Psoas muscle (tissue), 8 donors: ENCODE data around the gene PCDHA11. TPM values are rescaled to one million over a fixed set of nuclear protein-coding genes. Genes with fewer than 3 reads are reported as not detected.

Source experiments
- ATAC-seq, 4 donors: fragments of 200-7000 bp; cut with Tn5 transposase; one replicate each; pipeline ENCODE4 v1.9.1; 2020; ENCODE audit warnings: moderate library complexity in 3 of 4, mild to moderate bottlenecking in 2 of 4
- DNase-seq, 2 donors: peaks; one replicate each; pipeline ENCODE4 v3.0.0-alpha.2; 2020
- H3K27ac ChIP-seq: fragments of 200-600 bp; one replicate; pipeline ENCODE4 v1.8.0; 2022
- H3K27me3 ChIP-seq, 3 donors: fragments of 200-600 bp in 1 of 3; one replicate each; pipeline versions ENCODE4 v1.6.1 to v1.8.0; 2013 to 2022; ENCODE audit warnings: low read length in 2 of 3, mild to moderate bottlenecking in 2 of 3, moderate library complexity in 1 of 3; ENCODE audit not compliant: insufficient read depth in 3 of 3
- H3K36me3 ChIP-seq, 2 donors: fragments of 200-600 bp in 1 of 2; one replicate each; pipeline versions ENCODE4 v1.6.1 to v1.8.0; 2013 to 2022; ENCODE audit warnings: low read depth in 1 of 2, mild to moderate bottlenecking in 1 of 2, moderate library complexity in 1 of 2; ENCODE audit not compliant: insufficient read depth in 1 of 2
- H3K4me1 ChIP-seq: fragments of 200-600 bp; one replicate; pipeline ENCODE4 v1.8.0; 2022
- H3K4me3 ChIP-seq: fragments of 200-600 bp; one replicate; pipeline ENCODE4 v1.8.0; 2022; ENCODE audit warnings: mild to moderate bottlenecking
- H3K9me3 ChIP-seq: fragments of 200-600 bp; one replicate; pipeline ENCODE4 v1.8.0; 2022
- CTCF ChIP-seq: fragments of 200-600 bp; IDR thresholded peaks from one replicate; pipeline ENCODE4 v1.8.0; 2022; ENCODE audit warnings: antibody characterized with exemption
- WGBS, 3 donors: extraction: QIAGEN DNeasy Blood & Tissue Kit; methylation state at CpG; one replicate each; pipeline versions ENCODE4 v1.1.6 to v1.1.7; 2013; 5-methylcytosine and 5-hydroxymethylcytosine counted together
- intact Hi-C, 2 donors: fragments of 100-400 bp; cut with DNase I; formaldehyde crosslinking; loops; one replicate each; pipeline versions ENCODE4 v1.11.0 to v1.14.2; 2022
- polyA plus RNA-seq, 3 donors: library from polyadenylated mRNA; stranded (reverse); fragments of 200-250 nt; gene quantifications; one replicate each; pipeline ENCODE4 v1.2.3, GENCODE V29; 2013
- total RNA-seq, 4 donors: library from RNA; stranded (reverse); fragmentation: NEBNext Ultra II Directional in 2 of 4; extraction: Animal tissue kit (Norgen Biotek cat#: 25700) in 2 of 4; gene quantifications; one replicate each; pipeline versions ENCODE4 v1.2.1 to v1.2.4, GENCODE V29; 2021 to 2023
- donor health status: healthy with polysubstance abuse.
- donor health status: DM: no; HTN: no; CAD: no; lungs with moderate emphysema.
- donor health status: Bipolar disorder and iron deficiency.
- donor health status: healthy.
- donor health status: DM: yes; HTN: yes; CAD: no.
- donor health status: DM: no; HTN: no; CAD: no.
- donor health status: DM: no; HTN: no; CAD: no.
- donor health status: DM: yes; HTN: yes; CAD: no.

Gene PCDHA11
- total and polyA plus RNA-seq, 7 donors, result 0.01 to 0.06 (median 0.03) TPM; not detected in 4

DNA sequence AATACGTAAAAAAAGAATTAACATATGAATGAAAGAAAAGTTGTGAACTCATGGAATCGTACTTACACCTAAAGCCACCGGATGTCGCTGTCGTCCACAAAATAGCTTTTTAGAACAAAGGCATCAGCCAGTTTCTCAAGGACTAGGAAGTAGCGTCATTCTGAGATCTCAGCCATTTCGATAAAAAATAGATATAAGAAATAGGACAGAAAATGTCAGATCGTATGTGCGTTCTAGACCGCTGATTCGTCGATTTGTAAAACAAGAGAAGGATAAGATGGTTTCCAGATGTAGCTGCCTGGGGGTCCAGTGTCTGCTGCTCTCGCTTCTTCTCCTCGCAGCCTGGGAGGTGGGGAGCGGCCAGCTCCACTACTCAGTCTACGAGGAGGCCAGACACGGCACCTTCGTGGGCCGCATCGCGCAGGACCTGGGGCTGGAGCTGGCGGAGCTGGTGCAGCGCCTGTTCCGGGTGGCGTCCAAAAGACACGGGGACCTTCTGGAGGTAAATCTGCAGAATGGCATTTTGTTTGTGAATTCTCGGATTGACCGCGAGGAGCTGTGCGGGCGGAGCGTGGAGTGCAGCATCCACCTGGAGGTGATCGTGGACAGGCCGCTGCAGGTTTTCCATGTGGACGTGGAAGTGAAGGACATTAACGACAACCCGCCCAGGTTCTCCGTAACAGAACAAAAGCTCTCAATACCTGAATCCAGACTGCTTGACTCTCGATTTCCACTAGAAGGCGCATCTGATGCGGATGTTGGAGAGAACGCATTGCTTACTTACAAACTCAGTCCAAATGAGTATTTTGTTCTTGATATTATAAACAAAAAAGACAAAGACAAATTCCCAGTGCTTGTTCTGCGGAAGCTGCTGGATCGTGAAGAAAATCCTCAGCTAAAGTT lies 12.7 kb upstream of the PCDHA11 start, which contains the start of gene PCDHA10:
TSS of gene PCDHA10 (plus strand) at position 126 of the 903 bp plus-strand sequence. CDS start at position 278, 152 bp downstream.
- H3K4me1 ChIP-seq, result no peaks in the 10 kb centered on the region
- no peaks in the 10 kb centered on the region for H3K36me3 ChIP-seq
- DNase-seq, result no peak
- TF ChIP-seq CTCF, result no peak
- H3K27me3 ChIP-seq, result peaks cover 0 to 14% (median 4%) of the 10 kb centered on the region in 3 donors
- intact Hi-C loops, result no loop called here
- H3K9me3 ChIP-seq, result peaks cover 2% of the 10 kb centered on the region
- no peak for ATAC-seq
- WGBS, 3 donors, result 18 to 19% methylated on average over 31 to 44 of the region's 44 CpGs; no CpG with 5 or more reads in 1 of the 3 donors
- H3K4me3 ChIP-seq, result no peak within 1 kb of the TSS
- no peak within 1 kb of the TSS for H3K27ac ChIP-seq

- H3K4me3 ChIP-seq, result no peak overlapping the region
- H3K27me3 ChIP-seq, result peaks cover 0 to 19% (median 6%) of the 10 kb centered on the region in 3 donors
- WGBS, 3 donors, result 48 to 60% methylated on average over 74 to 94 of the region's 94 CpGs; no CpG with 5 or more reads in 1 of the 3 donors
- DNase-seq, result no peak
- ATAC-seq, result no peak
- H3K9me3 ChIP-seq, result peaks cover 2% of the 10 kb centered on the region
- intact Hi-C loops, result no loop called here
- no peak for TF ChIP-seq CTCF
- H3K4me1 ChIP-seq, result no peaks in the 10 kb centered on the region
- H3K27ac ChIP-seq, result no peak overlapping the region
- H3K36me3 ChIP-seq, result no peaks in the 10 kb centered on the region
Observed at GRCh38 chr5:140857177-140857986, 11.4 kb upstream of the PCDHA11 start.

GRCh38 chr5:140857987-140858240 lies 10.8 kb upstream of the PCDHA11 start:
- Histone ChIP-seq H3K27ac (no peak overlapping the region), H3K9me3 (peaks cover 4% of the 10 kb centered on the region), H3K4me1 (no peaks in the 10 kb centered on the region), H3K36me3 (no peaks in the 10 kb centered on the region), H3K4me3 (no peak overlapping the region), H3K27me3 (peaks cover 0 to 19% (median 6%) of the 10 kb centered on the region in 3 donors)
- peak; percentile 11 to 46 for DNase-seq
- intact Hi-C loops, result no loop called here
- ATAC-seq, result no peak
- TF ChIP-seq CTCF, result no peak
- 55% methylated on average over 22 of the region's 22 CpGs; no CpG with 5 or more reads in 2 of the 3 donors for WGBS, 3 donors

- ATAC-seq (no peak), DNase-seq (no peak)
- H3K27ac ChIP-seq, result no peak overlapping the region
- H3K36me3 ChIP-seq, result no peaks in the 10 kb centered on the region
- peaks cover 4% of the 10 kb centered on the region for H3K9me3 ChIP-seq
- no peak overlapping the region for H3K4me3 ChIP-seq
- WGBS, 3 donors, result 37 to 45% (median 38%) methylated on average over 76 of the region's 76 CpGs
- intact Hi-C loops, result no loop called here
- peaks cover 0 to 5% (median 4%) of the 10 kb centered on the region in 3 donors for H3K27me3 ChIP-seq
- H3K4me1 ChIP-seq, result no peaks in the 10 kb centered on the region
- no peak for TF ChIP-seq CTCF
Observed at GRCh38 chr5:140862441-140863295, 6.1 kb upstream of the PCDHA11 start.
